ENCODE measurements around the gene USP33. TPM values are rescaled to one million over a fixed set of nuclear protein-coding genes. Genes with fewer than 3 reads are reported as not detected.

USP33 gene
- total RNA-seq, 1 donor from 2014 or later: 38.8 TPM

- H3K27ac Mint-ChIP-seq (ENCODE audit: unreplicated experiment): no peak overlapping the region
- H3K36me3 Mint-ChIP-seq (ENCODE audit: low read depth): peaks cover 14% of the 10 kb centered on the region
- H3K4me1 Mint-ChIP-seq (ENCODE audit: low read depth): no peaks in the 10 kb centered on the region
- DNase-seq (ENCODE audit: low spot score): no peak
- H3K4me3 Mint-ChIP-seq (ENCODE audit: unreplicated experiment): no peak overlapping the region
- H3K9me3 Mint-ChIP-seq (ENCODE audit: low read depth): no peaks in the 10 kb centered on the region
- no peaks in the 10 kb centered on the region for H3K27me3 Mint-ChIP-seq (ENCODE audit: low read depth)
- TF ChIP-seq CTCF (IDR thresholded peaks at IDR 0.05): no peak
Measured at GRCh38 chr1:77732090-77732489, 27.6 kb downstream of the USP33 start.

GRCh38 chr1:77725706-77726105, 33.9 kb downstream of the USP33 start:
- Mint-ChIP-seq H3K27me3 (ENCODE audit: low read depth) (no peaks in the 10 kb centered on the region), H3K27ac (ENCODE audit: unreplicated experiment) (no peak overlapping the region), H3K4me1 (ENCODE audit: low read depth) (no peaks in the 10 kb centered on the region), H3K9me3 (ENCODE audit: low read depth) (peaks cover 2% of the 10 kb centered on the region), H3K4me3 (ENCODE audit: unreplicated experiment) (no peak overlapping the region), H3K36me3 (ENCODE audit: low read depth) (peaks cover 36% of the 10 kb centered on the region)
- no peak for DNase-seq (ENCODE audit: low spot score)
- no peak for TF ChIP-seq CTCF (IDR thresholded peaks at IDR 0.05)

- TF ChIP-seq CTCF (IDR thresholded peaks at IDR 0.05): no peak
- no peaks in the 10 kb centered on the region for H3K27me3 Mint-ChIP-seq (ENCODE audit: low read depth)
- no peaks in the 10 kb centered on the region for H3K9me3 Mint-ChIP-seq (ENCODE audit: low read depth)
- peaks cover 28% of the 10 kb centered on the region for H3K36me3 Mint-ChIP-seq (ENCODE audit: low read depth)
- H3K27ac Mint-ChIP-seq (ENCODE audit: unreplicated experiment): no peak overlapping the region
- DNase-seq (ENCODE audit: low spot score): no peak
- H3K4me3 Mint-ChIP-seq (ENCODE audit: unreplicated experiment): no peak overlapping the region
- H3K4me1 Mint-ChIP-seq (ENCODE audit: low read depth): no peaks in the 10 kb centered on the region
Measured at GRCh38 chr1:77718181-77718580, 41.5 kb downstream of the USP33 start.

GRCh38 chr1:77716065-77716464, 43.6 kb downstream of the USP33 start:
- Mint-ChIP-seq H3K27me3 (ENCODE audit: low read depth) (no peaks in the 10 kb centered on the region), H3K4me1 (ENCODE audit: low read depth) (no peaks in the 10 kb centered on the region), H3K9me3 (ENCODE audit: low read depth) (no peaks in the 10 kb centered on the region), H3K27ac (ENCODE audit: unreplicated experiment) (no peak overlapping the region), H3K4me3 (ENCODE audit: unreplicated experiment) (no peak overlapping the region), H3K36me3 (ENCODE audit: low read depth) (peaks cover 21% of the 10 kb centered on the region)
- no peak for DNase-seq (ENCODE audit: low spot score)
- TF ChIP-seq CTCF (IDR thresholded peaks at IDR 0.05): no peak

- no peak overlapping the region for H3K4me3 Mint-ChIP-seq (ENCODE audit: unreplicated experiment)
- H3K4me1 Mint-ChIP-seq (ENCODE audit: low read depth): no peaks in the 10 kb centered on the region
- DNase-seq (ENCODE audit: low spot score): no peak
- peaks cover 30% of the 10 kb centered on the region for H3K36me3 Mint-ChIP-seq (ENCODE audit: low read depth)
- no peaks in the 10 kb centered on the region for H3K9me3 Mint-ChIP-seq (ENCODE audit: low read depth)
- TF ChIP-seq CTCF (IDR thresholded peaks at IDR 0.05): no peak
- H3K27ac Mint-ChIP-seq (ENCODE audit: unreplicated experiment): no peak overlapping the region
- H3K27me3 Mint-ChIP-seq (ENCODE audit: low read depth): no peaks in the 10 kb centered on the region
Measured at GRCh38 chr1:77709727-77710126, 49.9 kb downstream of the USP33 start.

All from chondrocyte (in vitro differentiated cells).